GM23338 (cell line): ENCODE results near the gene APC2. TPM values are rescaled to one million over a fixed set of nuclear protein-coding genes. Genes with fewer than 3 reads are reported as not detected.
A peak's percentile ranks its signal among the peaks of the same experiment; 100 is the strongest.
"Not testable (repeated sequence)": the region's sequence is repeated elsewhere in the genome, so short reads cannot be mapped to it uniquely, and the experiment has no call there.

Source experiments
- ATAC-seq: fragments of 200-7000 bp; cut with Tn5 transposase; 3 replicates; pipeline ENCODE4 v1.9.1; 2020
- DNase-seq: peaks from one replicate; pipeline ENCODE4 v3.0.0-alpha.2; 2015; ENCODE audit warnings: low spot score
- H2AFZ ChIP-seq: fragments of 200-600 bp; sonication (generic); 2 replicates; pipeline ENCODE4 v1.8.0; 2016; ENCODE audit warnings: antibody characterized with exemption, mild to moderate bottlenecking, moderate library complexity
- H3F3A ChIP-seq: fragments of 200-600 bp; sonication (generic); replicated peaks from 2 replicates; pipeline ENCODE4 v1.8.0; 2017; ENCODE audit warnings: antibody characterized with exemption, mixed run types, low read depth
- H3K27ac ChIP-seq: fragments of 200-600 bp; sonication (generic); 2 replicates; pipeline ENCODE4 v1.6.1; 2016; ENCODE audit warnings: low read depth
- H3K27me3 ChIP-seq: fragments of 200-600 bp; sonication (generic); 2 replicates; pipeline ENCODE4 v1.8.0; 2016; ENCODE audit warnings: mild to moderate bottlenecking, mixed run types, moderate library complexity; ENCODE audit not compliant: insufficient read depth
- H3K36me3 ChIP-seq: fragments of 200-600 bp; sonication (generic); 2 replicates; pipeline ENCODE4 v1.8.0; 2016; ENCODE audit warnings: mild to moderate bottlenecking; ENCODE audit not compliant: insufficient read depth
- H3K4me1 ChIP-seq: fragments of 200-600 bp; sonication (generic); 2 replicates; pipeline ENCODE4 v1.8.0; 2016; ENCODE audit warnings: mild to moderate bottlenecking, moderate library complexity; ENCODE audit not compliant: insufficient read depth
- H3K4me2 ChIP-seq: fragments of 200-600 bp; sonication (generic); 2 replicates; pipeline ENCODE4 v1.7.1; 2017; ENCODE audit warnings: mixed run types
- H3K4me3 ChIP-seq: fragments of 200-600 bp; sonication (generic); 2 replicates; pipeline ENCODE4 v1.6.1; 2016; ENCODE audit warnings: mixed run types
- H3K79me2 ChIP-seq: fragments of 200-600 bp; sonication (generic); replicated peaks from 2 replicates; pipeline ENCODE4 v1.8.0; 2017; ENCODE audit warnings: mild to moderate bottlenecking; ENCODE audit not compliant: insufficient read depth
- H3K9me2 ChIP-seq: fragments of 200-600 bp; sonication (generic); 2 replicates; pipeline ENCODE4 v1.8.0; 2017; ENCODE audit not compliant: insufficient read depth
- H4K20me1 ChIP-seq: fragments of 200-600 bp; sonication (generic); replicated peaks from 2 replicates; pipeline ENCODE4 v1.8.0; 2017; ENCODE audit warnings: mild to moderate bottlenecking; ENCODE audit not compliant: insufficient read depth
- H3K27ac Mint-ChIP-seq: 2 replicates; pipeline ENCODE4 v1.8.0; 2020; ENCODE audit warnings: inconsistent platforms, mild to moderate bottlenecking, moderate library complexity, mixed read lengths
- H3K27me3 Mint-ChIP-seq: 3 replicates; pipeline ENCODE4 v1.8.0; 2022; ENCODE audit warnings: low read depth, mild to moderate bottlenecking, moderate library complexity, mixed read lengths, inconsistent platforms; ENCODE audit not compliant: insufficient read depth, poor library complexity
- H3K36me3 Mint-ChIP-seq: 3 replicates; pipeline ENCODE4 v1.8.0; 2021; ENCODE audit warnings: low read depth, mild to moderate bottlenecking, inconsistent platforms, moderate library complexity, mixed read lengths
- H3K4me1 Mint-ChIP-seq: 3 replicates; pipeline ENCODE4 v1.8.0; 2020; ENCODE audit warnings: mild to moderate bottlenecking, inconsistent platforms, mixed read lengths
- H3K4me3 Mint-ChIP-seq: 3 replicates; pipeline ENCODE4 v1.8.0; 2021; ENCODE audit warnings: moderate library complexity, mild to moderate bottlenecking, inconsistent platforms, mixed read lengths
- H3K9me3 Mint-ChIP-seq: 3 replicates; pipeline ENCODE4 v1.8.0; 2020; ENCODE audit warnings: moderate library complexity, mild to moderate bottlenecking, inconsistent platforms, mixed read lengths
- CREB1 ChIP-seq: fragments of 250-450 bp; sonication (Bioruptor Pico); IDR thresholded peaks from 2 replicates; pipeline ENCODE4 v1.5.0; 2020; ENCODE audit warnings: low read depth, mild to moderate bottlenecking, moderate library complexity
- EZH2phosphoT487 ChIP-seq: fragments of 200-600 bp; sonication (generic); IDR thresholded peaks from one replicate; pipeline ENCODE4 v1.8.1; 2018; ENCODE audit warnings: antibody characterized with exemption; ENCODE audit not compliant: unreplicated experiment
- REST ChIP-seq: IDR thresholded peaks from one replicate; pipeline ENCODE4 v1.6.1; 2018; ENCODE audit warnings: antibody characterized with exemption; ENCODE audit not compliant: unreplicated experiment
- ZNF331 ChIP-seq: fragments of 250-450 bp; sonication (Bioruptor Pico); IDR thresholded peaks from 2 replicates; pipeline ENCODE4 v1.5.0; 2020; ENCODE audit warnings: low read depth, mild to moderate bottlenecking, moderate library complexity
- ZNF462 ChIP-seq: fragments of 250-450 bp; sonication (Bioruptor Pico); IDR thresholded peaks from 2 replicates; pipeline ENCODE4 v1.5.0; 2020; ENCODE audit warnings: mild to moderate bottlenecking, moderate library complexity
- polyA plus RNA-seq: library from polyadenylated mRNA; unstranded; fragments of >200 nt; fragmentation: Nextera tagmentation; extraction: Ambion mirVana; gene quantifications from 2 replicates; pipeline ENCODE4 v1.2.1, GENCODE V29; 2016
- total RNA-seq: library from RNA; depleted of rRNA; stranded (reverse); fragments of >200 nt; shearing (Covaris generic); gene quantifications from 2 replicates; pipeline ENCODE4 v1.2.3, GENCODE V29; 2014

Gene APC2
- total and polyA plus RNA-seq, 2 experiments from 2014 or later = 1.4 to 18.3 TPM

GRCh38 chr19:1475751-1476437 is 26.0 kb downstream of the APC2 start (continued):
- TF ChIP-seq ZNF462 (CRISPR knock-in tag) (no peak), REST (no peak), CREB1 (no peak), EZH2phosphoT487 (no peak), ZNF331 (CRISPR knock-in tag) (no peak)

- H3K4me1 Mint-ChIP-seq, H3K36me3 ChIP-seq, H3K36me3 Mint-ChIP-seq, H3K9me3 Mint-ChIP-seq, H2AFZ ChIP-seq, H3K27ac Mint-ChIP-seq, ATAC-seq, H3K27ac ChIP-seq, H3K4me2 ChIP-seq, H3K9me2 ChIP-seq, H3K4me1 ChIP-seq, DNase-seq: not testable (repeated sequence)
- peaks cover 21% of the 10 kb centered on the region for H4K20me1 ChIP-seq
- peaks cover 19% of the 10 kb centered on the region for H3K79me2 ChIP-seq
- H3F3A ChIP-seq = peaks cover 18% of the 10 kb centered on the region; the same call in 1 of the 2 replicates
- peaks cover 13% of the 10 kb centered on the region for H3K27me3 ChIP-seq
- H3K4me3 ChIP-seq = 0 out of 2 replicates have a peak overlapping the region, but pooled peaks have one; percentile 17
- peaks cover 18% of the 10 kb centered on the region for H3K27me3 Mint-ChIP-seq
- peak overlapping the region; percentile 57 for H3K4me3 Mint-ChIP-seq
Measured at GRCh38 chr19:1477056-1477455, 27.1 kb downstream of the APC2 start.
